PC-3 (cell line): ENCODE data around the gene CIAO3. TPM values are rescaled to one million over a fixed set of nuclear protein-coding genes. Genes with fewer than 3 reads are reported as not detected.

Source experiments
- ATAC-seq: fragments of 200-7000 bp; cut with Tn5 transposase; 2 replicates; pipeline ENCODE4 v1.9.1; 2020; ENCODE audit warnings: mild to moderate bottlenecking, moderate library complexity
- BruUV-seq: library from RNA; stranded (reverse); fragments of 400-500 nt; replicated peaks from 2 replicates; lab custom pipeline; 2021; lab: Mats Ljungman, UMichigan
- CTCF ChIA-PET: fragments of 300-600 bp; sonication (Branson Sonifier 250); formaldehyde crosslinking; loops from one replicate; lab custom pipeline; 2022; ENCODE audit warnings: antibody characterized with exemption; lab: Charles Lee
- POLR2A ChIA-PET: fragments of 300-600 bp; sonication (Branson Sonifier 250); formaldehyde crosslinking; loops from one replicate; lab custom pipeline; 2022; ENCODE audit warnings: antibody characterized with exemption; ENCODE audit not compliant: unreplicated experiment; lab: Charles Lee
- DNase-seq: peaks from one replicate; pipeline ENCODE4 v3.0.0-alpha.2; 2015
- H2AFZ ChIP-seq: fragments of 300-600 bp; sonication (generic); 2 replicates; pipeline ENCODE4 v1.6.0; 2016; ENCODE audit warnings: antibody characterized with exemption, low read length
- H3F3A ChIP-seq: fragments of 300-600 bp; sonication (generic); one replicate; pipeline ENCODE4 v1.6.0; 2017; ENCODE audit warnings: antibody characterized with exemption, low read length, control low read depth, mild to moderate bottlenecking; ENCODE audit not compliant: unreplicated experiment
- H3K27ac ChIP-seq: fragments of 300-600 bp; sonication (generic); 2 replicates; pipeline ENCODE4 v1.5.1; 2016; ENCODE audit warnings: mild to moderate bottlenecking, low read length
- H3K27me3 ChIP-seq: fragments of 300-600 bp; sonication (generic); 2 replicates; pipeline ENCODE4 v1.6.1; 2016; ENCODE audit warnings: low read length, mixed read lengths
- H3K36me3 ChIP-seq: fragments of 300-600 bp; sonication (generic); 2 replicates; pipeline ENCODE4 v1.6.1; 2016; ENCODE audit warnings: low read depth, mixed run types, low read length, mixed read lengths
- H3K4me1 ChIP-seq: fragments of 300-600 bp; sonication (generic); 2 replicates; pipeline ENCODE4 v1.5.1; 2016; ENCODE audit warnings: low read length; ENCODE audit not compliant: insufficient read depth
- H3K4me2 ChIP-seq: fragments of 300-600 bp; sonication (generic); 2 replicates; pipeline ENCODE4 v1.6.0; 2016; ENCODE audit warnings: low read length
- H3K4me3 ChIP-seq: fragments of 300-600 bp; sonication (generic); 2 replicates; pipeline ENCODE4 v1.5.1; 2016; ENCODE audit warnings: mild to moderate bottlenecking, low read length, mixed read lengths
- H3K79me2 ChIP-seq: fragments of 300-600 bp; sonication (generic); 2 replicates; pipeline ENCODE4 v1.6.1; 2017; ENCODE audit warnings: low read length, mixed read lengths
- H3K9ac ChIP-seq: fragments of 300-600 bp; sonication (generic); 2 replicates; pipeline ENCODE4 v1.6.0; 2016; ENCODE audit warnings: mild to moderate bottlenecking, low read length
- H3K9me2 ChIP-seq: fragments of 300-600 bp; sonication (generic); replicated peaks from 2 replicates; pipeline ENCODE4 v1.6.1; 2016; ENCODE audit warnings: mixed run types, low read length, mixed read lengths
- H3K9me3 ChIP-seq: fragments of 300-600 bp; sonication (generic); 2 replicates; pipeline ENCODE4 v1.6.1; 2016; ENCODE audit warnings: low read length, mixed read lengths
- H4K20me1 ChIP-seq: fragments of 300-600 bp; sonication (generic); 2 replicates; pipeline ENCODE4 v1.6.1; 2016; ENCODE audit warnings: low read length, mixed read lengths
- EZH2 ChIP-seq: fragments of 300-600 bp; sonication (generic); IDR thresholded peaks from one replicate; pipeline ENCODE4 v1.6.1; 2017; ENCODE audit warnings: antibody characterized with exemption, mild to moderate bottlenecking, low read length; ENCODE audit not compliant: unreplicated experiment
- EZH2phosphoT487 ChIP-seq: fragments of 300-600 bp; sonication (generic); IDR thresholded peaks from 2 replicates; pipeline ENCODE4 v1.6.1; 2018; ENCODE audit warnings: mild to moderate bottlenecking, antibody characterized with exemption, low read length, borderline replicate concordance
- intact Hi-C: fragments of 100-400 bp; cut with micrococcal nuclease; formaldehyde crosslinking; loops from 2 replicates; pipeline ENCODE4 v1.9.0; 2023
- total RNA-seq: library from RNA; depleted of rRNA; stranded (reverse); fragments of >200 nt; gene quantifications from 2 replicates; pipeline ENCODE4 v1.2.3, GENCODE V29; 2014
- TF ChIP-seq, protein P1 (sequence below): fragments of 300-600 bp; sonication (generic); conservative IDR thresholded peaks from 2 replicates; pipeline ENCODE4 v1.5.1; 2017; ENCODE audit warnings: antibody characterized with exemption, low read depth, mild to moderate bottlenecking, low read length

Gene CIAO3
- total RNA-seq, 1 experiment from 2014 or later, result 46.1 TPM

- Histone ChIP-seq H3K4me1 (peaks cover 22% of the 10 kb centered on the region), H3K27me3 (peaks cover 19% of the 10 kb centered on the region), H3F3A (no peaks in the 10 kb centered on the region), H3K9ac (no peak overlapping the region), H3K4me3 (no peak overlapping the region), H2AFZ (no peak overlapping the region), H3K27ac (no peak overlapping the region), H3K36me3 (no peaks in the 10 kb centered on the region), H3K79me2 (peaks cover 15% of the 10 kb centered on the region), H3K9me2 (no peaks in the 10 kb centered on the region), H4K20me1 (peaks cover 4% of the 10 kb centered on the region; the same call in 1 of the 2 replicates), H3K9me3 (no peaks in the 10 kb centered on the region), H3K4me2 (no peak overlapping the region)
- POLR2A ChIA-PET, result interaction anchor here (1.2 to 1.3 kb wide), 2 partner anchors 9 to 17 kb away, joined by 5 to 6 read pairs; partner anchors contain the start of gene ANTKMT
- no peak for TF ChIP-seq EZH2
- TF ChIP-seq, protein P1, sequence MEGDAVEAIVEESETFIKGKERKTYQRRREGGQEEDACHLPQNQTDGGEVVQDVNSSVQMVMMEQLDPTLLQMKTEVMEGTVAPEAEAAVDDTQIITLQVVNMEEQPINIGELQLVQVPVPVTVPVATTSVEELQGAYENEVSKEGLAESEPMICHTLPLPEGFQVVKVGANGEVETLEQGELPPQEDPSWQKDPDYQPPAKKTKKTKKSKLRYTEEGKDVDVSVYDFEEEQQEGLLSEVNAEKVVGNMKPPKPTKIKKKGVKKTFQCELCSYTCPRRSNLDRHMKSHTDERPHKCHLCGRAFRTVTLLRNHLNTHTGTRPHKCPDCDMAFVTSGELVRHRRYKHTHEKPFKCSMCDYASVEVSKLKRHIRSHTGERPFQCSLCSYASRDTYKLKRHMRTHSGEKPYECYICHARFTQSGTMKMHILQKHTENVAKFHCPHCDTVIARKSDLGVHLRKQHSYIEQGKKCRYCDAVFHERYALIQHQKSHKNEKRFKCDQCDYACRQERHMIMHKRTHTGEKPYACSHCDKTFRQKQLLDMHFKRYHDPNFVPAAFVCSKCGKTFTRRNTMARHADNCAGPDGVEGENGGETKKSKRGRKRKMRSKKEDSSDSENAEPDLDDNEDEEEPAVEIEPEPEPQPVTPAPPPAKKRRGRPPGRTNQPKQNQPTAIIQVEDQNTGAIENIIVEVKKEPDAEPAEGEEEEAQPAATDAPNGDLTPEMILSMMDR, result peak; percentile 71
- no peak for TF ChIP-seq EZH2phosphoT487
- ATAC-seq, result peak; percentile 36
- intact Hi-C loops, result loop anchor here (1.0 to 10.0 kb wide), 2 partner anchors 9 to 73 kb away; partner anchors contain the start of genes CHTF18 and RPUSD1
- DNase-seq, result peak; percentile 70
- BruUV-seq, result no TSS peak
- CTCF ChIA-PET, result interaction anchor here (1.0 to 1.3 kb wide), 5 partner anchors 14 to 84 kb away, joined by 3 to 6 read pairs (median 5); partner anchors contain the start of genes CCDC78, CHTF18, CIAO3 and RPUSD1
Observed at GRCh38 chr16:711548-712320, 29.1 kb downstream of the CIAO3 start.

DNA sequence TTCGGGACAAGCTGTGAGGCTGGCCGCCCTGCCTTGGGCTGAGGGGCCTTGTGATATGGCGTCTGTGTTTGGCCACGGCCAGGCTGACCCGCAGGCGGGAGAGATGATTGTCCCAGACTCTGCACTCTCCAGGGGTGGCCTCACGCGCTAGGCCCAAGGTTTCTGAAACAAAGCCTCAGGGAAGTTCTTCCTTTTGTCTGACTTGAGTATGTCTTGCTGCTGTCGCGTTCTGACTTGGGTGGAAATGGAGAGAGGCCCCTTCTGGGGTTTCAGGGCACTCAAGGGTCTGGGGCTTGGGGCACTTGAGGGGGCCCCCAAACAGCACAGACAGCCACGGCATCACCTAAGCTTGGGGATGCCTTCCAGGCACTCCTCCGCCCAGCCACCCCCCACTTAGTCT, 29.7 kb downstream of the CIAO3 start:
- peaks cover 26% of the 10 kb centered on the region for H3K27me3 ChIP-seq
- BruUV-seq, result no TSS peak
- no peak for TF ChIP-seq EZH2phosphoT487
- H3K4me1 ChIP-seq, result peaks cover 16% of the 10 kb centered on the region
- no peaks in the 10 kb centered on the region for H3K9me3 ChIP-seq
- no peak overlapping the region for H3K27ac ChIP-seq
- intact Hi-C loops, result loop anchor here (10.0 kb wide), 1 partner anchor 74 kb away; the partner anchor contains the start of genes CHTF18 and RPUSD1
- no peaks in the 10 kb centered on the region for H3K9me2 ChIP-seq
- H3K36me3 ChIP-seq, result no peaks in the 10 kb centered on the region
- DNase-seq, result no peak
- POLR2A ChIA-PET, result no interaction called here
- CTCF ChIA-PET, result no interaction called here
- ATAC-seq, result no peak
- H3K79me2 ChIP-seq, result peaks cover 8% of the 10 kb centered on the region
- no peak overlapping the region for H2AFZ ChIP-seq
- no peaks in the 10 kb centered on the region for H4K20me1 ChIP-seq
- H3K4me2 ChIP-seq, result no peak overlapping the region
- no peak overlapping the region for H3K9ac ChIP-seq
- no peak overlapping the region for H3K4me3 ChIP-seq
- no peaks in the 10 kb centered on the region for H3F3A ChIP-seq

DNA sequence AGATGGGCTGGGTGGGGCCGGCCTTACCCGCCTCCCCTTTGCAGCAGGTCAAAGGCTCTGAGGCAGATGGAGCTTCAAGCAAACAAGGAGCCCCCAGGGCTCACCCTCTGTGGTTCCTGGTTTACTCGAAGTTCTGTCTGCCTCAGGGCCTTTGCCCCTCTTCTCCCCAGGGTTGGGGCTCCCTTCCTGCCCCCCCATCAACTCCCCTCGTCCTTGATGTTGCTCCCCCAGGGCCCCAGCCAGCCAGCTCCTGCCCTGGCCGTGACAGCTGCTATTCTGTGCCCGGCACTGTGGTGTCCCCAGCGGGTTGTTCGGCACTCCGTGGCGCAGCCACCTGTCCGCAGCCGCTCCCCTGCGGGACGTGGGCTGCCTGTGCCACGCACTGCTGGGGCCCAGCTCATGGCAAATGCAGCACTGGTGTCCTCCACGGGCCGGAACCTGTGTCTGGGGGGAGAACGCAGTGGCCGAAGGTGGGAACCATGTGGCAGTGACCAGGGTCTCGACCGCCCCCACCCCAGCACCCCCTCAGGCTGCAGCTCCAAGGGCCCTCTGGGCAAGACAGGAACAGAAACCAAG, 30.2 kb downstream of the CIAO3 start:
- Histone ChIP-seq H3K36me3 (no peaks in the 10 kb centered on the region), H3K4me3 (no peak overlapping the region), H2AFZ (no peak overlapping the region), H3K9ac (no peak overlapping the region), H4K20me1 (no peaks in the 10 kb centered on the region), H3K79me2 (peaks cover 4% of the 10 kb centered on the region; the same call in 1 of the 2 replicates), H3K4me1 (peaks cover 16% of the 10 kb centered on the region), H3K9me3 (no peaks in the 10 kb centered on the region), H3K9me2 (no peaks in the 10 kb centered on the region), H3K27ac (no peak overlapping the region), H3K27me3 (peaks cover 26% of the 10 kb centered on the region), H3F3A (no peaks in the 10 kb centered on the region), H3K4me2 (no peak overlapping the region)
- DNase-seq (no peak), ATAC-seq (no peak)
- TF ChIP-seq, protein P1, result no peak
- no peak for TF ChIP-seq EZH2
- TF ChIP-seq EZH2phosphoT487, result no peak
- BruUV-seq, result no TSS peak
- intact Hi-C loops, result loop anchor here (10.0 kb wide), 1 partner anchor 74 kb away; the partner anchor contains the start of genes CHTF18 and RPUSD1
- CTCF ChIA-PET, result no interaction called here
- POLR2A ChIA-PET, result no interaction called here
